Transverse colon (tissue), 4 donors: ENCODE measurements around the gene CLDN22. TPM values are rescaled to one million over a fixed set of nuclear protein-coding genes. Genes with fewer than 3 reads are reported as not detected.

Experiments
- DNase-seq: peaks from one replicate; pipeline ENCODE4 v3.0.0-alpha.2; 2019
- H3K27ac ChIP-seq, 4 donors: fragments of 200-600 bp; sonication (generic); 2 replicates each; pipeline ENCODE4 v1.5.1; 2016 to 2018; ENCODE audit warnings: inconsistent platforms in 4 of 4
- H3K27me3 ChIP-seq: fragments of 200-600 bp; sonication (generic); 2 replicates; pipeline ENCODE4 v1.5.1; 2017; ENCODE audit warnings: inconsistent platforms
- H3K36me3 ChIP-seq, 4 donors: fragments of 200-600 bp; sonication (generic); 2 replicates each; pipeline ENCODE4 v1.5.1; 2017 to 2019; ENCODE audit warnings: inconsistent platforms in 4 of 4
- H3K4me1 ChIP-seq, 4 donors: fragments of 200-600 bp; sonication (generic); 2 replicates each; pipeline ENCODE4 v1.5.1; 2017 to 2020; ENCODE audit warnings: inconsistent platforms in 4 of 4
- H3K4me3 ChIP-seq, 4 donors: fragments of 200-600 bp; sonication (generic); 1 replicate in 1 of 4; 2 replicates in 3 of 4; pipeline versions ENCODE4 v1.5.1 to v1.6.1; 2017 to 2019; ENCODE audit warnings: inconsistent platforms in 4 of 4
- H3K9me3 ChIP-seq, 2 donors: fragments of 200-600 bp; sonication (generic); 2 replicates each; pipeline ENCODE4 v1.5.1; 2017 to 2019; ENCODE audit warnings: inconsistent platforms in 2 of 2
- EP300 ChIP-seq: sonication (generic); formaldehyde crosslinking; IDR thresholded peaks from one replicate; pipeline ENCODE4 v1.6.1; 2017; ENCODE audit warnings: antibody characterized with exemption, low read depth
- POLR2A ChIP-seq: fragments of 450-650 bp; IDR thresholded peaks from one replicate; pipeline ENCODE4 v1.6.1; 2016; ENCODE audit warnings: antibody characterized with exemption, mild to moderate bottlenecking, moderate library complexity
- POLR2AphosphoS5 ChIP-seq, 3 donors: sonication (generic); formaldehyde crosslinking; IDR thresholded peaks; one replicate each; pipeline ENCODE4 v1.6.1; 2016; ENCODE audit warnings: antibody characterized with exemption in 3 of 3
- WGBS, 2 donors: methylation state at CpG; one replicate each; pipeline ENCODE4 v1.1.5; 2018; ENCODE audit warnings: low coverage in 1 of 2; 5-methylcytosine and 5-hydroxymethylcytosine counted together
- in situ Hi-C, 4 donors: fragments of 200-750 bp; cut with MboI; loops; one replicate each; pipeline versions ENCODE4 v1.15.0 to v1.15.1; 2017; ENCODE audit warnings: low sequenced_read_pairs in 3 of 4, low pct_ligation_motif_present in 1 of 4, low pct_unique_long_range_greater_than_20kb in 1 of 4
- intact Hi-C: fragments of 100-400 bp; cut with DNase I; formaldehyde crosslinking; loops from one replicate; pipeline ENCODE4 v1.15.1; 2023; ENCODE audit warnings: low total_unique reads
- total RNA-seq, 4 donors: library from RNA; depleted of rRNA; stranded (reverse); fragments of >200 nt; gene quantifications; one replicate each; pipeline ENCODE4 v1.1.0, GENCODE V29; 2016
- TF ChIP-seq, protein P1 (sequence below), 5 experiments: fragments of 200-600 bp in 3 of 5; fragments of 450-650 bp in 2 of 5; sonication (generic) in 3 of 5; IDR thresholded peaks; 1 replicate in 2 of 5; 2 replicates in 3 of 5; pipeline ENCODE4 v1.5.1; 2016 to 2017; ENCODE audit warnings: antibody characterized with exemption in 5 of 5, inconsistent platforms in 3 of 5, mild to moderate bottlenecking in 2 of 5, moderate library complexity in 1 of 5

Gene CLDN22
- total RNA-seq, 4 donors from 2014 or later, result not detected

- intact Hi-C loops (no loop called here), in situ Hi-C loops (no loop called here)
- 76 to 94% methylated on average over 4 to 8 of the region's 8 CpGs for WGBS, 2 donors
- TF ChIP-seq, protein P1, sequence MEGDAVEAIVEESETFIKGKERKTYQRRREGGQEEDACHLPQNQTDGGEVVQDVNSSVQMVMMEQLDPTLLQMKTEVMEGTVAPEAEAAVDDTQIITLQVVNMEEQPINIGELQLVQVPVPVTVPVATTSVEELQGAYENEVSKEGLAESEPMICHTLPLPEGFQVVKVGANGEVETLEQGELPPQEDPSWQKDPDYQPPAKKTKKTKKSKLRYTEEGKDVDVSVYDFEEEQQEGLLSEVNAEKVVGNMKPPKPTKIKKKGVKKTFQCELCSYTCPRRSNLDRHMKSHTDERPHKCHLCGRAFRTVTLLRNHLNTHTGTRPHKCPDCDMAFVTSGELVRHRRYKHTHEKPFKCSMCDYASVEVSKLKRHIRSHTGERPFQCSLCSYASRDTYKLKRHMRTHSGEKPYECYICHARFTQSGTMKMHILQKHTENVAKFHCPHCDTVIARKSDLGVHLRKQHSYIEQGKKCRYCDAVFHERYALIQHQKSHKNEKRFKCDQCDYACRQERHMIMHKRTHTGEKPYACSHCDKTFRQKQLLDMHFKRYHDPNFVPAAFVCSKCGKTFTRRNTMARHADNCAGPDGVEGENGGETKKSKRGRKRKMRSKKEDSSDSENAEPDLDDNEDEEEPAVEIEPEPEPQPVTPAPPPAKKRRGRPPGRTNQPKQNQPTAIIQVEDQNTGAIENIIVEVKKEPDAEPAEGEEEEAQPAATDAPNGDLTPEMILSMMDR (IDR thresholded peaks at IDR 0.05), result no peak
- TF ChIP-seq POLR2A (no peak), POLR2AphosphoS5 (IDR thresholded peaks at IDR 0.05) (no peak)
- DNase-seq, result no peak
- Histone ChIP-seq H3K9me3 (no peaks in the 10 kb centered on the region), H3K4me3 (no peak overlapping the region), H3K4me1 (no peaks in the 10 kb centered on the region), H3K27ac (no peak overlapping the region), H3K27me3 (no peaks in the 10 kb centered on the region), H3K36me3 (no peaks in the 10 kb centered on the region)
These were observed 33.5 kb upstream of the CLDN22 start for GRCh38 chr4:183353557-183353956.

- no peaks in the 10 kb centered on the region for H3K27me3 ChIP-seq
- 71 to 87% methylated on average over 5 of the region's 5 CpGs for WGBS, 2 donors
- TF ChIP-seq POLR2A (no peak), POLR2AphosphoS5 (IDR thresholded peaks at IDR 0.05) (no peak), EP300 (no peak)
- TF ChIP-seq, protein P1 (IDR thresholded peaks at IDR 0.05), result no peak
- no peaks in the 10 kb centered on the region for H3K9me3 ChIP-seq
- no peak overlapping the region for H3K4me3 ChIP-seq
- H3K36me3 ChIP-seq, result no peaks in the 10 kb centered on the region
- H3K27ac ChIP-seq, result no peak overlapping the region
- in situ Hi-C loops, result no loop called here
- H3K4me1 ChIP-seq, result no peaks in the 10 kb centered on the region
- no peak for DNase-seq
- intact Hi-C loops, result no loop called here
These were observed 32.5 kb upstream of the CLDN22 start for GRCh38 chr4:183352546-183352945.

DNA sequence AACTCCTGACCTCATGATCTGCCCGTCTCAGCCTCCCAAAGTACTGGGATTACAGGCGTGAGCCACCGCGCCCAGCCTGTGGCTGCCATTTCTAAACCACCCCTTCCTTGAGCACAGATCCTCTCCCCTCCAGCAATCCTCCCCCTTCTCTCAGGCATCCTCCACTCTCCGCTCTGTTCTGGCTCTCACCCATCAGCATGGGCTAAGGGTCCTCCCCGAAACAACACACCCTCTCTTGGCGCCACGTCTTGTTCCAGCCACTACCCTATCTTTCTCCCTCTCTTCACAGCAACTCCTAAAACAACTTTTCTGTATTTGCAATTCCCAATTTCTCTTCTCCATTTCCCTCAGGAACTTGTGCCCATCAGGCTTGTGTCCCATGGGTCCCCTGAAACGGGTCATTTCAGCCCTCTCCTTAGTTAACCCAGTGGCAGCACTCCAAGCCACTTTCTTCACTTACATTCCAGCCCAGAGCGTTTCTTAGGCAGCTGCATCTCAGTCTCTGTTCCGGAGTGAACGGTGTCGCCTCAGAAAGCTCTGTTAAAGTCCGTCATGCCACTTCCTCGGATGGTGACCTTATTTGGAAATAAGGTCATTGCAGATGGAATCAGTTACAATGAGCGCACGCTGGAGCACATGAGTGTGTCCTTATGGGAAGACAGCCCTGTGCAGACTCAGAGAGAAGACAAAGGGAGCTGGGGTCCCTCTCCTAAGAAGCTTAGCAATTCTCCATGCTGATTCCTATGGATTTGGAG lies 30.4 kb upstream of the CLDN22 start:
- 89 to 92% methylated on average over 5 to 17 of the region's 17 CpGs for WGBS, 2 donors
- no peaks in the 10 kb centered on the region for H3K9me3 ChIP-seq
- intact Hi-C loops, result no loop called here
- H3K4me1 ChIP-seq, result no peaks in the 10 kb centered on the region
- no peak overlapping the region for H3K4me3 ChIP-seq
- no peak for TF ChIP-seq EP300
- TF ChIP-seq POLR2AphosphoS5 (IDR thresholded peaks at IDR 0.05), result no peak
- TF ChIP-seq POLR2A, result no peak
- TF ChIP-seq, protein P1 (IDR thresholded peaks at IDR 0.05), result no peak
- in situ Hi-C loops, result no loop called here
- no peak for DNase-seq
- H3K27ac ChIP-seq, result no peak overlapping the region
- no peaks in the 10 kb centered on the region for H3K36me3 ChIP-seq
- no peaks in the 10 kb centered on the region for H3K27me3 ChIP-seq

DNA sequence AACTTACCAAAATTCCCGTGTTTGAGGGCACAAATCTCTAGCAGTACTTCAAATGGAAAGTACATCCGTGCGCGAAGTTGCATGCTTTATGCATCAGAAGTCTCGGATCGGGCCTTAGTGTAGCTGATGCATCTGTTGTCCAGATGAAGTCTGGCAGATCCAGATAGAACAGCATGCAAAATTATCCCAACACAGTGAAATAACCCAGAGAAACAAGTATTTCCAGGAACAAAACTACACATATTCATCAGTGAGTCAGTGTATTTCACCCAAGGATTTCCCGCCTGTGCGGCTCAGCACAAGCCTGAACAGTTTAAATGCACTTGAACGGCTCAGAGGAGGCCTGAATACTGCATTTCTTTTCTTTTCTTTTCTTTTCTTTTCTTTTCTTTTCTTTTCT lies 29.6 kb upstream of the CLDN22 start:
- no peaks in the 10 kb centered on the region for H3K9me3 ChIP-seq
- no peak overlapping the region for H3K4me3 ChIP-seq
- no peaks in the 10 kb centered on the region for H3K4me1 ChIP-seq
- no peaks in the 10 kb centered on the region for H3K27me3 ChIP-seq
- 89 to 90% methylated on average over 9 of the region's 9 CpGs for WGBS, 2 donors
- in situ Hi-C loops (no loop called here), intact Hi-C loops (no loop called here)
- TF ChIP-seq EP300 (no peak), POLR2AphosphoS5 (IDR thresholded peaks at IDR 0.05) (no peak), POLR2A (no peak)
- TF ChIP-seq, protein P1 (IDR thresholded peaks at IDR 0.05), result no peak
- H3K27ac ChIP-seq, result no peak overlapping the region
- DNase-seq, result no peak
- no peaks in the 10 kb centered on the region for H3K36me3 ChIP-seq
